H9 (cell line): ENCODE results near the gene NRCAM. TPM values are rescaled to one million over a fixed set of nuclear protein-coding genes. Genes with fewer than 3 reads are reported as not detected.

Experiments
- DNase-seq: peaks from one replicate; pipeline ENCODE4 v3.0.0-alpha.2; 2017
- H2AFZ ChIP-seq: one replicate; pipeline ENCODE4 v1.6.1; 2013; ENCODE audit warnings: mild to moderate bottlenecking, low read length, control low read depth, moderate library complexity
- H2AK5ac ChIP-seq: 2 replicates; pipeline ENCODE4 v1.6.1; 2013; ENCODE audit warnings: low read length, control low read depth, mixed read lengths; ENCODE audit not compliant: insufficient read length
- H2BK120ac ChIP-seq: one replicate; pipeline ENCODE4 v1.6.1; 2013; ENCODE audit warnings: low read depth, mild to moderate bottlenecking, low read length, control low read depth, inconsistent platforms; ENCODE audit not compliant: poor library complexity, severe bottlenecking
- H2BK12ac ChIP-seq: 2 replicates; pipeline ENCODE4 v1.6.1; 2013; ENCODE audit warnings: low read length, control low read depth, mixed read lengths, low read depth; ENCODE audit not compliant: insufficient read length
- H2BK15ac ChIP-seq: 2 replicates; pipeline ENCODE4 v1.6.1; 2013; ENCODE audit warnings: low read depth, low read length, control low read depth
- H2BK20ac ChIP-seq: one replicate; pipeline ENCODE4 v1.6.1; 2013; ENCODE audit warnings: low read depth, mild to moderate bottlenecking, low read length, control low read depth, inconsistent platforms; ENCODE audit not compliant: poor library complexity, severe bottlenecking
- H2BK5ac ChIP-seq: 2 replicates; pipeline ENCODE4 v1.6.1; 2013; ENCODE audit warnings: low read length, control low read depth, mixed read lengths; ENCODE audit not compliant: insufficient read length
- H3K14ac ChIP-seq: 2 replicates; pipeline ENCODE4 v1.6.1; 2013; ENCODE audit warnings: low read length, control low read depth; ENCODE audit not compliant: insufficient read depth
- H3K18ac ChIP-seq: 2 replicates; pipeline ENCODE4 v1.6.1; 2013; ENCODE audit warnings: low read depth, mild to moderate bottlenecking, mixed read lengths, low read length, control low read depth; ENCODE audit not compliant: insufficient read length
- H3K23ac ChIP-seq: 2 replicates; pipeline ENCODE4 v1.6.1; 2013; ENCODE audit warnings: low read length, control low read depth, mixed read lengths, low read depth; ENCODE audit not compliant: insufficient read length
- H3K23me2 ChIP-seq: 2 replicates; pipeline ENCODE4 v1.6.1; 2013; ENCODE audit warnings: low read depth, mild to moderate bottlenecking, mixed read lengths, low read length, control low read depth; ENCODE audit not compliant: insufficient read length, poor library complexity, severe bottlenecking
- H3K27ac ChIP-seq: 2 replicates; pipeline ENCODE4 v1.5.1; 2013; ENCODE audit warnings: low read length, control low read depth, mixed read lengths, low read depth; ENCODE audit not compliant: insufficient read length
- H3K27me3 ChIP-seq: 2 replicates; pipeline ENCODE4 v1.6.1; 2013; ENCODE audit warnings: low read length, control low read depth, inconsistent platforms; ENCODE audit not compliant: insufficient read depth
- H3K4ac ChIP-seq: 2 replicates; pipeline ENCODE4 v1.6.1; 2013; ENCODE audit warnings: low read depth, mild to moderate bottlenecking, control low read depth, inconsistent platforms, low read length, moderate library complexity
- H3K4me1 ChIP-seq: 2 replicates; pipeline ENCODE4 v1.6.1; 2013; ENCODE audit warnings: low read length, control low read depth, inconsistent platforms; ENCODE audit not compliant: insufficient read depth
- H3K4me2 ChIP-seq: 2 replicates; pipeline ENCODE4 v1.6.1; 2013; ENCODE audit warnings: low read length, control low read depth, mixed read lengths; ENCODE audit not compliant: insufficient read length, insufficient read depth
- H3K56ac ChIP-seq: 2 replicates; pipeline ENCODE4 v1.6.1; 2013; ENCODE audit warnings: low read depth, mild to moderate bottlenecking, mixed read lengths, low read length, control low read depth; ENCODE audit not compliant: insufficient read length
- H3K79me1 ChIP-seq: 2 replicates; pipeline ENCODE4 v1.6.1; 2013; ENCODE audit warnings: low read depth, mild to moderate bottlenecking, moderate library complexity, low read length, control low read depth, inconsistent platforms; ENCODE audit not compliant: insufficient read depth, poor library complexity, severe bottlenecking
- H3K79me2 ChIP-seq: 2 replicates; pipeline ENCODE4 v1.6.1; 2013; ENCODE audit warnings: low read length, control low read depth, inconsistent platforms; ENCODE audit not compliant: insufficient read depth
- H3K9ac ChIP-seq: 2 replicates; pipeline ENCODE4 v1.6.1; 2013; ENCODE audit warnings: low read length, control low read depth, mixed read lengths; ENCODE audit not compliant: insufficient read length; ENCODE audit errors: extremely low read depth
- H3K9me3 ChIP-seq: one replicate; pipeline ENCODE4 v1.6.1; 2013; ENCODE audit warnings: low read depth, low read length, inconsistent platforms; ENCODE audit not compliant: control insufficient read depth
- H3T11ph ChIP-seq: one replicate; pipeline ENCODE4 v1.6.1; 2013; ENCODE audit warnings: mild to moderate bottlenecking, low read length, control low read depth, inconsistent platforms
- H4K20me1 ChIP-seq: one replicate; pipeline ENCODE4 v1.6.1; 2013; ENCODE audit not compliant: control insufficient read depth, insufficient read length, insufficient read depth
- H4K5ac ChIP-seq: 2 replicates; pipeline ENCODE4 v1.6.1; 2013; ENCODE audit warnings: low read depth, mild to moderate bottlenecking, mixed read lengths, low read length, control low read depth; ENCODE audit not compliant: insufficient read length
- H4K8ac ChIP-seq: replicated peaks from 2 replicates; pipeline ENCODE4 v1.6.1; 2013; ENCODE audit warnings: low read length, control low read depth, mixed read lengths, low read depth; ENCODE audit not compliant: insufficient read length
- H4K91ac ChIP-seq: 2 replicates; pipeline ENCODE4 v1.6.1; 2013; ENCODE audit warnings: low read depth, mild to moderate bottlenecking, moderate library complexity, mixed read lengths, low read length, control low read depth; ENCODE audit not compliant: insufficient read length
- H3K27ac Mint-ChIP-seq, 3 experiments: 2 replicates in 2 of 3; 3 replicates in 1 of 3; pipeline ENCODE4 v1.8.0; 2020 to 2021; ENCODE audit warnings: mixed read lengths in 3 of 3, mild to moderate bottlenecking in 1 of 3, moderate library complexity in 1 of 3
- H3K27me3 Mint-ChIP-seq: 2 replicates; pipeline ENCODE4 v1.8.0; 2021; ENCODE audit warnings: low read depth, mild to moderate bottlenecking, moderate library complexity, mixed read lengths
- H3K36me3 Mint-ChIP-seq, 3 experiments: 2 replicates in 2 of 3; 3 replicates in 1 of 3; pipeline ENCODE4 v1.8.0; 2020 to 2021; ENCODE audit warnings: low read depth in 3 of 3, mixed read lengths in 3 of 3; ENCODE audit not compliant: insufficient read depth in 1 of 3
- H3K4me1 Mint-ChIP-seq, 2 experiments: 2 replicates each; pipeline ENCODE4 v1.8.0; 2020; ENCODE audit warnings: mixed read lengths in 2 of 2
- H3K4me3 Mint-ChIP-seq, 2 experiments: 2 replicates in 1 of 2; 3 replicates in 1 of 2; pipeline ENCODE4 v1.8.0; 2020 to 2021; ENCODE audit warnings: mild to moderate bottlenecking in 2 of 2, mixed read lengths in 2 of 2, moderate library complexity in 1 of 2
- H3K9me3 Mint-ChIP-seq, 2 experiments: 2 replicates in 1 of 2; 3 replicates in 1 of 2; pipeline ENCODE4 v1.8.0; 2020; ENCODE audit warnings: mild to moderate bottlenecking in 2 of 2, mixed read lengths in 2 of 2, moderate library complexity in 1 of 2
- CTCF ChIP-seq: fragments of 200-600 bp; sonication (generic); conservative IDR thresholded peaks from 3 replicates; pipeline ENCODE4 v1.8.0; 2021; ENCODE audit warnings: antibody characterized with exemption, mild to moderate bottlenecking
- WGBS: extraction: QIAGEN DNeasy Blood & Tissue Kit; methylation state at CpG from one replicate; pipeline ENCODE4 v1.1.7; 2013; ENCODE audit warnings: missing lambda C conversion rate, low lambda C conversion rate, mixed read lengths; ENCODE audit not compliant: insufficient read length; ENCODE audit errors: extremely low coverage; 5-methylcytosine and 5-hydroxymethylcytosine counted together
- total RNA-seq: library from RNA; stranded (reverse); gene quantifications from 2 replicates; pipeline ENCODE4 v1.2.1, GENCODE V29; 2021

NRCAM gene
- total RNA-seq, 1 experiment from 2014 or later, result 2.3 TPM

GRCh38 chr7:108479751-108480150, 23.5 kb upstream of the NRCAM start:
- no peak overlapping the region for H2AK5ac ChIP-seq
- no peak overlapping the region for H2BK5ac ChIP-seq
- Mint-ChIP-seq H3K4me3 (no peak overlapping the region), H3K36me3 (peaks cover 0 to 8% (median 5%) of the 10 kb centered on the region in 3 experiments; a peak in 2 of 7 replicates), H3K27ac (no peak overlapping the region), H3K4me1 (peaks cover 5 to 10% of the 10 kb centered on the region in 2 experiments; a peak in 3 of 4 replicates), H3K27me3 (no peaks in the 10 kb centered on the region), H3K9me3 (no peaks in the 10 kb centered on the region)
- no peak overlapping the region for H2BK12ac ChIP-seq
- no peak overlapping the region for H4K5ac ChIP-seq
- no peak overlapping the region for H4K8ac ChIP-seq
- H2BK20ac ChIP-seq, result no peak overlapping the region
- no peak overlapping the region for H3K14ac ChIP-seq
- no peak overlapping the region for H3K56ac ChIP-seq
- DNase-seq, result no peak
- H2BK120ac ChIP-seq, result no peak overlapping the region
- H3T11ph ChIP-seq, result no peak overlapping the region
- no peak overlapping the region for H3K23ac ChIP-seq
- H4K20me1 ChIP-seq, result no peaks in the 10 kb centered on the region
- no peaks in the 10 kb centered on the region for H3K27me3 ChIP-seq
- no peaks in the 10 kb centered on the region for H3K79me2 ChIP-seq
- H4K91ac ChIP-seq, result no peak overlapping the region
- H3K18ac ChIP-seq, result no peak overlapping the region
- no peak overlapping the region for H3K9ac ChIP-seq
- no peak overlapping the region for H3K4ac ChIP-seq
- no peak overlapping the region for H3K4me2 ChIP-seq
- H3K27ac ChIP-seq, result no peak overlapping the region
- no peaks in the 10 kb centered on the region for H3K4me1 ChIP-seq
- no peak overlapping the region for H2BK15ac ChIP-seq
- WGBS, result no CpG with 5 or more reads among the region's 2 CpGs
- H3K9me3 ChIP-seq, result no peaks in the 10 kb centered on the region
- no peak for TF ChIP-seq CTCF
- H3K23me2 ChIP-seq, result no peaks in the 10 kb centered on the region
- no peaks in the 10 kb centered on the region for H3K79me1 ChIP-seq
- no peak overlapping the region for H2AFZ ChIP-seq
